ENCODE measurements around the gene RHOBTB3. TPM values are rescaled to one million over a fixed set of nuclear protein-coding genes. Genes with fewer than 3 reads are reported as not detected.

Gene RHOBTB3
- total and polyA plus RNA-seq, 2 donors (not counting 3 experiments of a cell fraction or from before 2014, with no cell fraction given), result 44.1 to 52.1 TPM

GRCh38 chr5:95727764-95728191 lies 3.4 kb upstream of the RHOBTB3 start:
- intact Hi-C loops (cut with micrococcal nuclease), result no loop called here

More at GRCh38 chr5:95727764-95728191, 3.4 kb upstream of the RHOBTB3 start:
- Histone ChIP-seq H3K9me3 (replicated peaks; ENCODE audit: control insufficient read depth, insufficient read depth, low read length) (no peaks in the 10 kb centered on the region), H3K9ac (replicated peaks; ENCODE audit: extremely low read depth, insufficient read depth, low read length) (no peak overlapping the region), H3K36me3 (ENCODE audit: control insufficient read depth in 2 of 2, extremely low read depth in 1 of 2, insufficient read depth in 2 of 2, low read length in 2 of 2) (no peaks in the 10 kb centered on the region), H2AFZ (ENCODE audit: low read depth, low read length) (no peak overlapping the region), H3K4me1 (ENCODE audit: control insufficient read depth, extremely low read depth, insufficient read depth, low read length) (peaks cover 48% of the 10 kb centered on the region), H3K4me2 (ENCODE audit: insufficient read depth, low read length) (no peak overlapping the region), H3K9me1 (replicated peaks; ENCODE audit: control insufficient read depth, extremely low read depth, insufficient read depth, low read length) (no peaks in the 10 kb centered on the region), H3K27ac (ENCODE audit: insufficient read depth, low read depth, low read length) (peak overlapping the region; percentile 0), H4K20me1 (replicated peaks; ENCODE audit: control insufficient read depth, extremely low read depth, insufficient read depth, low read length) (no peaks in the 10 kb centered on the region), H3K79me2 (ENCODE audit: control insufficient read depth, insufficient read depth, low read length) (peaks cover 7% of the 10 kb centered on the region), H3K4me3 (replicated peaks in 1 of 3; ENCODE audit: insufficient read depth in 1 of 3, low read depth in 1 of 3, low read length in 3 of 3) (no peak overlapping the region), H3K27me3 (ENCODE audit: control insufficient read depth in 2 of 2, insufficient read depth in 2 of 2, low read length in 2 of 2) (no peaks in the 10 kb centered on the region)
- POLR2A ChIA-PET, result no interaction called here
- no peak for FAIRE-seq
- BruUV-seq (replicated peaks), result no TSS peak
- no peak for TF ChIP-seq MAX (IDR thresholded peaks at IDR 0.05; ENCODE audit: insufficient read depth, insufficient read length)
- no peak for TF ChIP-seq POLR2A (IDR thresholded peaks at IDR 0.05; ENCODE audit: low read depth, low read length)
- TF ChIP-seq GATA2 (IDR thresholded peaks at IDR 0.05; ENCODE audit: insufficient read depth, insufficient read length, low read depth, low read length), result no peak
- TF ChIP-seq MYC (IDR thresholded peaks at IDR 0.05; ENCODE audit: low read depth, low read length), result no peak
- no peak for TF ChIP-seq JUN (IDR thresholded peaks at IDR 0.05; ENCODE audit: borderline replicate concordance, insufficient read depth, insufficient read length, low read depth)
- no peak for TF ChIP-seq CTCF (IDR thresholded peaks at IDR 0.05; ENCODE audit: extremely low read depth in 1 of 2, insufficient read depth in 1 of 2, low read depth in 1 of 2, low read length in 2 of 2)
- no peak for TF ChIP-seq FOS (IDR thresholded peaks at IDR 0.05; ENCODE audit: borderline replicate concordance, insufficient read depth, low read length)
- TF ChIP-seq POLR2AphosphoS5 (IDR thresholded peaks at IDR 0.05; ENCODE audit: insufficient read depth, low read depth, low read length), result no peak
- TF ChIP-seq EZH2 (IDR thresholded peaks at IDR 0.05; ENCODE audit: borderline replicate concordance, low read depth, low read length, severe bottlenecking), result no peak
- DNase-seq (ENCODE audit: low read depth, low spot score), result no peak
- CTCF ChIA-PET, result interaction anchor here (1.4 kb wide), 1 partner anchor 63 kb away, joined by 3 read pairs; no protein-coding TSS in a partner anchor
- dilution Hi-C loops (cut with MboI; ENCODE audit: extremely low pct_ligation_motif_present, low sequenced_read_pairs), result no loop called here

Measured in endothelial cell of umbilical vein (primary cell).